Thyroid gland (tissue), 4 donors: ENCODE results near the gene MDGA2.

Source experiments
- CTCF ChIP-seq, 6 experiments: fragments of 200-600 bp in 3 of 6; fragments of 450-650 bp in 3 of 6; sonication (generic) in 3 of 6; IDR thresholded peaks; one replicate each; pipeline ENCODE4 v1.5.1; 2016 to 2019; ENCODE audit warnings: antibody characterized with exemption in 6 of 6, mild to moderate bottlenecking in 2 of 6, inconsistent platforms in 1 of 6, moderate library complexity in 1 of 6
- POLR2A ChIP-seq, 2 donors: fragments of 450-650 bp; IDR thresholded peaks; one replicate each; pipeline ENCODE4 v1.6.1; 2017; ENCODE audit warnings: antibody characterized with exemption in 2 of 2, mild to moderate bottlenecking in 2 of 2, moderate library complexity in 1 of 2

- TF ChIP-seq CTCF (IDR thresholded peaks at IDR 0.05) (no peak), POLR2A (IDR thresholded peaks at IDR 0.05) (no peak)
Measured at GRCh38 chr14:47425302-47425701, 250.1 kb downstream of the MDGA2 start.
